ENCODE data around the gene ADAMTS12. TPM values are rescaled to one million over a fixed set of nuclear protein-coding genes. Genes with fewer than 3 reads are reported as not detected.
"Not testable (repeated sequence)": the region's sequence is repeated elsewhere in the genome, so short reads cannot be mapped to it uniquely, and the experiment has no call there.

ADAMTS12 gene
- polyA plus RNA-seq, 1 donor from 2014 or later: 0.07 TPM

DNA sequence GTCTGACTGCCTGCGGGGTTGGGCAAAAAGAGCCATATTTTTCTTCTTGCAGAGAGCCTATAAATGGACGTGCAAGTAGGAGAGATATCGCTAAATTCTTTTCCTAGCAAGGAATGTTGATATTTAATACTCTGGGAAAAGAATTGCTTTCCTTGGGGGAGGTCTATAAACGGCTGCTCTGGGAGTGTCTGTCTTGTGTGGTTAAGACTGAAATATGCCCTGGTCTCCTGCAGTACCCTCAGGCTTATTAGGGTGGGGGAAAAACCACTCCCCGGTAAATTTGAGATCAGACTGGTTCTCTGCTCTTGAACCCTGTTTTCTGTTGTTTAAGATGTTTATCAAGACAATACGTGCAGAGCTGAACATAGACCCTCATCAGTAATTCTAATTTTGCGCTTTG is 14.5 kb upstream of the ADAMTS12 start:
- not testable (repeated sequence) for H3K4me3 ChIP-seq (ENCODE audit: low read length); H3K36me3 ChIP-seq (ENCODE audit: insufficient read depth, low read length); H2AFZ ChIP-seq (ENCODE audit: low read depth, low read length); H3K79me2 ChIP-seq (replicated peaks; ENCODE audit: insufficient read depth, low read length); H3K9me2 ChIP-seq (ENCODE audit: insufficient read depth, low read length); H3K27ac ChIP-seq (ENCODE audit: low read length); H3K9ac ChIP-seq (ENCODE audit: low read length); H3F3A ChIP-seq (ENCODE audit: insufficient read depth, low read length, poor library complexity, severe bottlenecking); H4K20me1 ChIP-seq (ENCODE audit: insufficient read depth); H3K9me3 ChIP-seq (ENCODE audit: low read length); H3K4me2 ChIP-seq (ENCODE audit: low read length); H3K27me3 ChIP-seq (ENCODE audit: insufficient read depth, low read depth, low read length)

GRCh38 chr5:33905381-33905780 is 13.6 kb upstream of the ADAMTS12 start:
- Histone ChIP-seq H3K9me2 (ENCODE audit: insufficient read depth, low read length) (no peaks in the 10 kb centered on the region), H3K36me3 (ENCODE audit: insufficient read depth, low read length) (no peaks in the 10 kb centered on the region), H3K9ac (ENCODE audit: low read length) (no peak overlapping the region), H3K9me3 (ENCODE audit: low read length) (peaks cover 4% of the 10 kb centered on the region), H3K4me3 (ENCODE audit: low read length) (no peak overlapping the region), H2AFZ (ENCODE audit: low read depth, low read length) (no peak overlapping the region), H3F3A (ENCODE audit: insufficient read depth, low read length, poor library complexity, severe bottlenecking) (no peaks in the 10 kb centered on the region), H3K4me2 (ENCODE audit: low read length) (no peak overlapping the region), H3K79me2 (replicated peaks; ENCODE audit: insufficient read depth, low read length) (no peaks in the 10 kb centered on the region), H3K27ac (ENCODE audit: low read length) (no peak overlapping the region), H4K20me1 (ENCODE audit: insufficient read depth) (no peaks in the 10 kb centered on the region), H3K27me3 (ENCODE audit: insufficient read depth, low read depth, low read length) (no peaks in the 10 kb centered on the region)
- TF ChIP-seq EP300 (conservative IDR thresholded peaks at IDR 0.05; ENCODE audit: poor library complexity, severe bottlenecking) (no peak), MXI1 (conservative IDR thresholded peaks at IDR 0.05; ENCODE audit: poor library complexity, severe bottlenecking) (no peak), EZH2 (IDR thresholded peaks at IDR 0.05; ENCODE audit: borderline replicate concordance, insufficient read depth, low read length, poor library complexity, severe bottlenecking) (no peak), POLR2AphosphoS5 (IDR thresholded peaks at IDR 0.05) (no peak), TAF1 (IDR thresholded peaks at IDR 0.05; ENCODE audit: low read depth) (no peak), SMC3 (conservative IDR thresholded peaks at IDR 0.05; ENCODE audit: poor library complexity) (no peak), RAD21 (conservative IDR thresholded peaks at IDR 0.05) (no peak)
- TF ChIP-seq, protein P1, sequence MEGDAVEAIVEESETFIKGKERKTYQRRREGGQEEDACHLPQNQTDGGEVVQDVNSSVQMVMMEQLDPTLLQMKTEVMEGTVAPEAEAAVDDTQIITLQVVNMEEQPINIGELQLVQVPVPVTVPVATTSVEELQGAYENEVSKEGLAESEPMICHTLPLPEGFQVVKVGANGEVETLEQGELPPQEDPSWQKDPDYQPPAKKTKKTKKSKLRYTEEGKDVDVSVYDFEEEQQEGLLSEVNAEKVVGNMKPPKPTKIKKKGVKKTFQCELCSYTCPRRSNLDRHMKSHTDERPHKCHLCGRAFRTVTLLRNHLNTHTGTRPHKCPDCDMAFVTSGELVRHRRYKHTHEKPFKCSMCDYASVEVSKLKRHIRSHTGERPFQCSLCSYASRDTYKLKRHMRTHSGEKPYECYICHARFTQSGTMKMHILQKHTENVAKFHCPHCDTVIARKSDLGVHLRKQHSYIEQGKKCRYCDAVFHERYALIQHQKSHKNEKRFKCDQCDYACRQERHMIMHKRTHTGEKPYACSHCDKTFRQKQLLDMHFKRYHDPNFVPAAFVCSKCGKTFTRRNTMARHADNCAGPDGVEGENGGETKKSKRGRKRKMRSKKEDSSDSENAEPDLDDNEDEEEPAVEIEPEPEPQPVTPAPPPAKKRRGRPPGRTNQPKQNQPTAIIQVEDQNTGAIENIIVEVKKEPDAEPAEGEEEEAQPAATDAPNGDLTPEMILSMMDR (IDR thresholded peaks at IDR 0.05; ENCODE audit: poor library complexity, severe bottlenecking): no peak
- TF ChIP-seq, protein P2, sequence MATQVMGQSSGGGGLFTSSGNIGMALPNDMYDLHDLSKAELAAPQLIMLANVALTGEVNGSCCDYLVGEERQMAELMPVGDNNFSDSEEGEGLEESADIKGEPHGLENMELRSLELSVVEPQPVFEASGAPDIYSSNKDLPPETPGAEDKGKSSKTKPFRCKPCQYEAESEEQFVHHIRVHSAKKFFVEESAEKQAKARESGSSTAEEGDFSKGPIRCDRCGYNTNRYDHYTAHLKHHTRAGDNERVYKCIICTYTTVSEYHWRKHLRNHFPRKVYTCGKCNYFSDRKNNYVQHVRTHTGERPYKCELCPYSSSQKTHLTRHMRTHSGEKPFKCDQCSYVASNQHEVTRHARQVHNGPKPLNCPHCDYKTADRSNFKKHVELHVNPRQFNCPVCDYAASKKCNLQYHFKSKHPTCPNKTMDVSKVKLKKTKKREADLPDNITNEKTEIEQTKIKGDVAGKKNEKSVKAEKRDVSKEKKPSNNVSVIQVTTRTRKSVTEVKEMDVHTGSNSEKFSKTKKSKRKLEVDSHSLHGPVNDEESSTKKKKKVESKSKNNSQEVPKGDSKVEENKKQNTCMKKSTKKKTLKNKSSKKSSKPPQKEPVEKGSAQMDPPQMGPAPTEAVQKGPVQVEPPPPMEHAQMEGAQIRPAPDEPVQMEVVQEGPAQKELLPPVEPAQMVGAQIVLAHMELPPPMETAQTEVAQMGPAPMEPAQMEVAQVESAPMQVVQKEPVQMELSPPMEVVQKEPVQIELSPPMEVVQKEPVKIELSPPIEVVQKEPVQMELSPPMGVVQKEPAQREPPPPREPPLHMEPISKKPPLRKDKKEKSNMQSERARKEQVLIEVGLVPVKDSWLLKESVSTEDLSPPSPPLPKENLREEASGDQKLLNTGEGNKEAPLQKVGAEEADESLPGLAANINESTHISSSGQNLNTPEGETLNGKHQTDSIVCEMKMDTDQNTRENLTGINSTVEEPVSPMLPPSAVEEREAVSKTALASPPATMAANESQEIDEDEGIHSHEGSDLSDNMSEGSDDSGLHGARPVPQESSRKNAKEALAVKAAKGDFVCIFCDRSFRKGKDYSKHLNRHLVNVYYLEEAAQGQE (IDR thresholded peaks at IDR 0.05; ENCODE audit: borderline replicate concordance): no peak

- Histone ChIP-seq H3K4me3 (ENCODE audit: low read length) (no peak overlapping the region), H3K79me2 (replicated peaks; ENCODE audit: insufficient read depth, low read length) (no peaks in the 10 kb centered on the region), H3K36me3 (ENCODE audit: insufficient read depth, low read length) (no peaks in the 10 kb centered on the region), H3K9me2 (ENCODE audit: insufficient read depth, low read length) (no peaks in the 10 kb centered on the region), H3K27me3 (ENCODE audit: insufficient read depth, low read depth, low read length) (no peaks in the 10 kb centered on the region), H3K4me2 (ENCODE audit: low read length) (no peak overlapping the region), H3K9me3 (ENCODE audit: low read length) (peaks cover 4% of the 10 kb centered on the region), H4K20me1 (ENCODE audit: insufficient read depth) (no peaks in the 10 kb centered on the region), H2AFZ (ENCODE audit: low read depth, low read length) (no peak overlapping the region), H3K27ac (ENCODE audit: low read length) (no peak overlapping the region), H3K9ac (ENCODE audit: low read length) (no peak overlapping the region), H3F3A (ENCODE audit: insufficient read depth, low read length, poor library complexity, severe bottlenecking) (no peaks in the 10 kb centered on the region)
- TF ChIP-seq RAD21 (conservative IDR thresholded peaks at IDR 0.05) (no peak), SMC3 (conservative IDR thresholded peaks at IDR 0.05; ENCODE audit: poor library complexity) (no peak), EP300 (conservative IDR thresholded peaks at IDR 0.05; ENCODE audit: poor library complexity, severe bottlenecking) (no peak), TAF1 (IDR thresholded peaks at IDR 0.05; ENCODE audit: low read depth) (no peak), POLR2AphosphoS5 (IDR thresholded peaks at IDR 0.05) (no peak), EZH2 (IDR thresholded peaks at IDR 0.05; ENCODE audit: borderline replicate concordance, insufficient read depth, low read length, poor library complexity, severe bottlenecking) (no peak), MXI1 (conservative IDR thresholded peaks at IDR 0.05; ENCODE audit: poor library complexity, severe bottlenecking) (no peak)
- TF ChIP-seq, protein P2 (IDR thresholded peaks at IDR 0.05; ENCODE audit: borderline replicate concordance): no peak
- TF ChIP-seq, protein P1 (IDR thresholded peaks at IDR 0.05; ENCODE audit: poor library complexity, severe bottlenecking): no peak
These were observed 11.3 kb upstream of the ADAMTS12 start for GRCh38 chr5:33903118-33903517.

Measured in neural cell (in vitro differentiated cells).